Liver (tissue), 9 donors: ENCODE results near the gene CCDC9B. TPM values are rescaled to one million over a fixed set of nuclear protein-coding genes. Genes with fewer than 3 reads are reported as not detected.

Experiments used
- DNase-seq: peaks from one replicate; pipeline ENCODE4 v3.0.0-alpha.2; 2017; ENCODE audit warnings: low spot score
- H3K27ac ChIP-seq, 2 donors: one replicate each; pipeline ENCODE4 v1.7.0; 2013; ENCODE audit warnings: inconsistent platforms in 2 of 2, low read length in 2 of 2, control low read depth in 1 of 2, low read depth in 1 of 2, mild to moderate bottlenecking in 1 of 2
- H3K27me3 ChIP-seq, 4 donors: one replicate each; pipeline versions ENCODE4 v1.6.1 to v1.7.0; 2013; ENCODE audit warnings: low read length in 3 of 4, inconsistent platforms in 1 of 4, mild to moderate bottlenecking in 1 of 4, moderate library complexity in 1 of 4; ENCODE audit not compliant: control insufficient read depth in 4 of 4, insufficient read depth in 4 of 4
- H3K36me3 ChIP-seq, 4 donors: one replicate each; pipeline versions ENCODE4 v1.6.1 to v1.7.0; 2013; ENCODE audit warnings: low read length in 3 of 4, mild to moderate bottlenecking in 3 of 4, low read depth in 1 of 4, moderate library complexity in 1 of 4; ENCODE audit not compliant: control insufficient read depth in 4 of 4, insufficient read depth in 3 of 4
- H3K4me1 ChIP-seq, 4 donors: one replicate each; pipeline versions ENCODE4 v1.6.1 to v1.7.0; 2013; ENCODE audit warnings: low read length in 3 of 4, mild to moderate bottlenecking in 3 of 4, moderate library complexity in 1 of 4; ENCODE audit not compliant: control insufficient read depth in 4 of 4, insufficient read depth in 4 of 4
- H3K4me3 ChIP-seq, 3 donors: one replicate each; pipeline versions ENCODE4 v1.6.1 to v1.7.0; 2013; ENCODE audit warnings: low read length in 3 of 3, control low read depth in 1 of 3, low read depth in 1 of 3, mild to moderate bottlenecking in 1 of 3
- H3K9ac ChIP-seq, 2 donors: one replicate each; pipeline ENCODE4 v1.7.0; 2013; ENCODE audit warnings: low read length in 2 of 2, mild to moderate bottlenecking in 2 of 2, moderate library complexity in 2 of 2, control low read depth in 1 of 2, low read depth in 1 of 2
- H3K9me3 ChIP-seq, 4 donors: one replicate each; pipeline versions ENCODE4 v1.6.1 to v1.7.0; 2013; ENCODE audit warnings: low read length in 3 of 4; ENCODE audit not compliant: control insufficient read depth in 4 of 4
- ATF3 ChIP-seq: IDR thresholded peaks from 2 replicates; pipeline ENCODE4 v1.6.1; 2016; ENCODE audit warnings: antibody characterized with exemption
- EGR1 ChIP-seq, 2 donors: IDR thresholded peaks; 2 replicates each; pipeline ENCODE4 v1.6.1; 2016 to 2018; ENCODE audit warnings: antibody characterized with exemption in 2 of 2, low read depth in 2 of 2
- FOXA1 ChIP-seq: IDR thresholded peaks from 2 replicates; pipeline ENCODE4 v1.6.1; 2016; ENCODE audit warnings: antibody characterized with exemption
- FOXA2 ChIP-seq: IDR thresholded peaks from 2 replicates; pipeline ENCODE4 v1.6.1; 2016; ENCODE audit warnings: antibody characterized with exemption
- GABPA ChIP-seq, 2 donors: IDR thresholded peaks in 1 of 2; conservative IDR thresholded peaks in 1 of 2; 2 replicates each; pipeline ENCODE4 v1.6.1; 2016; ENCODE audit warnings: antibody characterized with exemption in 2 of 2, mild to moderate bottlenecking in 1 of 2, moderate library complexity in 1 of 2
- HNF4A ChIP-seq, 2 donors: conservative IDR thresholded peaks; 2 replicates each; pipeline ENCODE4 v1.6.1; 2016; ENCODE audit warnings: antibody characterized with exemption in 2 of 2, mild to moderate bottlenecking in 2 of 2
- HNF4G ChIP-seq: IDR thresholded peaks from 2 replicates; pipeline ENCODE4 v1.6.1; 2016; ENCODE audit warnings: antibody characterized with exemption
- JUND ChIP-seq, 2 donors: IDR thresholded peaks; 2 replicates each; pipeline ENCODE4 v1.6.1; 2016; ENCODE audit warnings: antibody characterized with exemption in 2 of 2
- NR2F2 ChIP-seq: IDR thresholded peaks from 2 replicates; pipeline ENCODE4 v1.6.1; 2016; ENCODE audit warnings: antibody characterized with exemption
- RAD21 ChIP-seq, 2 donors: IDR thresholded peaks; 2 replicates each; pipeline ENCODE4 v1.6.1; 2016; ENCODE audit warnings: antibody characterized with exemption in 2 of 2, mild to moderate bottlenecking in 2 of 2
- REST ChIP-seq: IDR thresholded peaks from 2 replicates; pipeline ENCODE4 v1.6.1; 2016; ENCODE audit warnings: antibody characterized with exemption, mild to moderate bottlenecking
- RXRA ChIP-seq, 2 donors: IDR thresholded peaks; 2 replicates each; pipeline ENCODE4 v1.6.1; 2017 to 2018; ENCODE audit warnings: antibody characterized with exemption in 2 of 2, mild to moderate bottlenecking in 1 of 2
- SP1 ChIP-seq: IDR thresholded peaks from 2 replicates; pipeline ENCODE4 v1.6.1; 2018; ENCODE audit warnings: antibody characterized with exemption, mild to moderate bottlenecking
- TAF1 ChIP-seq: conservative IDR thresholded peaks from 2 replicates; pipeline ENCODE4 v1.6.1; 2016; ENCODE audit warnings: antibody characterized with exemption, mild to moderate bottlenecking
- YY1 ChIP-seq: IDR thresholded peaks from 2 replicates; pipeline ENCODE4 v1.6.1; 2016; ENCODE audit warnings: antibody characterized with exemption, mild to moderate bottlenecking
- WGBS: extraction: QIAGEN DNeasy Blood & Tissue Kit; methylation state at CpG from one replicate; pipeline ENCODE4 v1.1.7; 2013; 5-methylcytosine and 5-hydroxymethylcytosine counted together
- polyA plus RNA-seq, 2 donors: library from polyadenylated mRNA; stranded (reverse) in 1 of 2; unstranded in 1 of 2; fragments of 200-250 nt in 1 of 2; fragments of >200 nt in 1 of 2; fragmentation: Nextera tagmentation in 1 of 2; extraction: Ambion mirVana in 1 of 2; gene quantifications; one replicate each; pipeline versions ENCODE4 v1.2.1 to v1.2.3, GENCODE V29; 2013 to 2015
- total RNA-seq, 2 donors: library from RNA; depleted of rRNA; stranded (reverse); fragments of >200 nt; gene quantifications; one replicate each; pipeline ENCODE4 v1.2.3, GENCODE V29; 2014
- TF ChIP-seq, protein P1 (sequence below): fragments of 150-350 bp; IDR thresholded peaks from 2 replicates; pipeline ENCODE4 v1.5.1; 2017; ENCODE audit warnings: improper control_type of control experiment, low read depth, low read length; ENCODE audit not compliant: missing input control
- TF ChIP-seq, protein P2 (sequence below): IDR thresholded peaks from 2 replicates; pipeline ENCODE4 v1.6.1; 2016; ENCODE audit warnings: antibody characterized with exemption
- TF ChIP-seq, protein P3 (sequence below): IDR thresholded peaks from 2 replicates; pipeline ENCODE4 v1.6.1; 2016; ENCODE audit warnings: antibody characterized with exemption
- donor health status: healthy.
- donor health status: healthy.
- donor health status: healthy.
- donor health status: healthy.
- donor health status: healthy.

The CCDC9B gene
- total and polyA plus RNA-seq, 4 donors = 0.43 to 4.4 (median 0.73) TPM

DNA sequence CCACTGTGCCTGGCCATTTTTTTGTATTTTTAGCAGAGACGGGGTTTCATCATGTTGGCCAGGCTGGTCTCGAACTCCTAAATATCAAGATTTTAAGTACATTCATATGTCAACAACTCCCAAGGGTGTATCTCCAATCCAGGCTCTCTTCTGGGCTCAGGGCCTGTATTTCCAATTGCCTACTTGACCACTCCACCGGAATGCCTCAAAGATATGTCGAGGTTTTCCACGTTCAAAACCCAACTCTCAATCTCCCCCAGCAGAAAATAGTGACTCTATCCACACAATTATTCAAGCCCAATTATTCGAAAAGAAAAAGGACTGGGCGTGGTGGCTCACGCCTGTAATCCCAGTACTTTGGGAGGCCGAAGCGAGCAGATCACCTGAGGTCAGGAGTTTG, 39.9 kb upstream of the CCDC9B start:
- peaks cover 6 to 23% (median 20%) of the 10 kb centered on the region in 4 donors for H3K4me1 ChIP-seq
- no peak overlapping the region for H3K27ac ChIP-seq
- H3K4me3 ChIP-seq = no peak overlapping the region
- H3K27me3 ChIP-seq = no peaks in the 10 kb centered on the region
- H3K9me3 ChIP-seq = no peaks in the 10 kb centered on the region
- TF ChIP-seq, protein P1, sequence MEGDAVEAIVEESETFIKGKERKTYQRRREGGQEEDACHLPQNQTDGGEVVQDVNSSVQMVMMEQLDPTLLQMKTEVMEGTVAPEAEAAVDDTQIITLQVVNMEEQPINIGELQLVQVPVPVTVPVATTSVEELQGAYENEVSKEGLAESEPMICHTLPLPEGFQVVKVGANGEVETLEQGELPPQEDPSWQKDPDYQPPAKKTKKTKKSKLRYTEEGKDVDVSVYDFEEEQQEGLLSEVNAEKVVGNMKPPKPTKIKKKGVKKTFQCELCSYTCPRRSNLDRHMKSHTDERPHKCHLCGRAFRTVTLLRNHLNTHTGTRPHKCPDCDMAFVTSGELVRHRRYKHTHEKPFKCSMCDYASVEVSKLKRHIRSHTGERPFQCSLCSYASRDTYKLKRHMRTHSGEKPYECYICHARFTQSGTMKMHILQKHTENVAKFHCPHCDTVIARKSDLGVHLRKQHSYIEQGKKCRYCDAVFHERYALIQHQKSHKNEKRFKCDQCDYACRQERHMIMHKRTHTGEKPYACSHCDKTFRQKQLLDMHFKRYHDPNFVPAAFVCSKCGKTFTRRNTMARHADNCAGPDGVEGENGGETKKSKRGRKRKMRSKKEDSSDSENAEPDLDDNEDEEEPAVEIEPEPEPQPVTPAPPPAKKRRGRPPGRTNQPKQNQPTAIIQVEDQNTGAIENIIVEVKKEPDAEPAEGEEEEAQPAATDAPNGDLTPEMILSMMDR = no peak
- TF ChIP-seq ATF3 = no peak
- TF ChIP-seq RAD21 (IDR thresholded peaks at IDR 0.05) = no peak
- DNase-seq = no peak
- 97% methylated on average over 10 of the region's 10 CpGs for WGBS
- no peaks in the 10 kb centered on the region for H3K36me3 ChIP-seq
- no peak overlapping the region for H3K9ac ChIP-seq

GRCh38 chr15:40379853-40380252, 39.1 kb upstream of the CCDC9B start:
- Histone ChIP-seq H3K36me3 (no peaks in the 10 kb centered on the region), H3K27me3 (no peaks in the 10 kb centered on the region), H3K4me3 (no peak overlapping the region), H3K27ac (peak overlapping the region in 1 of 2 donors; percentile 34), H3K4me1 (peaks cover 6 to 23% (median 20%) of the 10 kb centered on the region in 4 donors), H3K9me3 (no peaks in the 10 kb centered on the region), H3K9ac (no peak overlapping the region)
- WGBS = 17% methylated on average over 4 of the region's 4 CpGs
- TF ChIP-seq TAF1 (no peak), HNF4G (no peak), JUND (IDR thresholded peaks at IDR 0.05) (no peak), YY1 (peak; percentile 56), HNF4A (conservative IDR thresholded peaks at IDR 0.05) (peak in 1 of 2 donors; percentile 52), NR2F2 (no peak), REST (no peak), SP1 (no peak), FOXA2 (no peak), GABPA (IDR thresholded peaks at IDR 0.05 in 1 of 2, conservative IDR thresholded peaks at IDR 0.05 in 1 of 2) (no peak), FOXA1 (no peak), RAD21 (IDR thresholded peaks at IDR 0.05) (no peak), ATF3 (no peak), RXRA (IDR thresholded peaks at IDR 0.05) (peak in 1 of 2 donors; percentile 61), EGR1 (IDR thresholded peaks at IDR 0.05; ENCODE audit: low read depth in 2 of 2) (peak in 1 of 2 donors; percentile 11)
- TF ChIP-seq, protein P1 = no peak
- TF ChIP-seq, protein P2, sequence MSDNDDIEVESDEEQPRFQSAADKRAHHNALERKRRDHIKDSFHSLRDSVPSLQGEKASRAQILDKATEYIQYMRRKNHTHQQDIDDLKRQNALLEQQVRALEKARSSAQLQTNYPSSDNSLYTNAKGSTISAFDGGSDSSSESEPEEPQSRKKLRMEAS = no peak
- TF ChIP-seq, protein P3, sequence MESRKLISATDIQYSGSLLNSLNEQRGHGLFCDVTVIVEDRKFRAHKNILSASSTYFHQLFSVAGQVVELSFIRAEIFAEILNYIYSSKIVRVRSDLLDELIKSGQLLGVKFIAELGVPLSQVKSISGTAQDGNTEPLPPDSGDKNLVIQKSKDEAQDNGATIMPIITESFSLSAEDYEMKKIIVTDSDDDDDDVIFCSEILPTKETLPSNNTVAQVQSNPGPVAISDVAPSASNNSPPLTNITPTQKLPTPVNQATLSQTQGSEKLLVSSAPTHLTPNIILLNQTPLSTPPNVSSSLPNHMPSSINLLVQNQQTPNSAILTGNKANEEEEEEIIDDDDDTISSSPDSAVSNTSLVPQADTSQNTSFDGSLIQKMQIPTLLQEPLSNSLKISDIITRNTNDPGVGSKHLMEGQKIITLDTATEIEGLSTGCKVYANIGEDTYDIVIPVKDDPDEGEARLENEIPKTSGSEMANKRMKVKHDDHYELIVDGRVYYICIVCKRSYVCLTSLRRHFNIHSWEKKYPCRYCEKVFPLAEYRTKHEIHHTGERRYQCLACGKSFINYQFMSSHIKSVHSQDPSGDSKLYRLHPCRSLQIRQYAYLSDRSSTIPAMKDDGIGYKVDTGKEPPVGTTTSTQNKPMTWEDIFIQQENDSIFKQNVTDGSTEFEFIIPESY = no peak
- DNase-seq = no peak
